HepG2 (cell line): Measurements from ENCODE around the gene ABHD3. TPM values are rescaled to one million over a fixed set of nuclear protein-coding genes. Genes with fewer than 3 reads are reported as not detected.

Source experiments
- ATAC-seq: fragments of 200-7000 bp; cut with Tn5 transposase; 3 replicates; pipeline ENCODE4 v1.9.1; 2020; ENCODE audit warnings: mild to moderate bottlenecking, moderate library complexity
- BruUV-seq: library from RNA; stranded (reverse); fragments of 400-500 nt; replicated peaks from 2 replicates; lab custom pipeline; 2021; lab: Mats Ljungman, UMichigan
- CTCF ChIA-PET: fragments of 300-600 bp; formaldehyde crosslinking; extraction: SDS; loops from one replicate; lab custom pipeline; 2021; ENCODE audit warnings: low total read pairs, inconsistent platforms, low intra/inter-chr PET ratio; lab: Yijun Ruan, JAX
- POLR2A ChIA-PET: fragments of 350-600 bp; sonication (Branson Sonifier 250); formaldehyde crosslinking; loops from one replicate; lab custom pipeline; 2020; ENCODE audit warnings: antibody characterized with exemption, inconsistent platforms; lab: Yijun Ruan, JAX
- DNase-seq: peaks from one replicate; pipeline ENCODE4 v3.0.0-alpha.2; 2015; ENCODE audit warnings: low spot score
- FAIRE-seq: peaks from 3 replicates; lab custom pipeline; 2011; peaks lifted over from hg19 to GRCh38; lab: Jason Lieb, UNC
- H2AFZ ChIP-seq: one replicate; pipeline ENCODE4 v1.6.1; 2011; ENCODE audit warnings: low read length, inconsistent platforms
- H3K27ac ChIP-seq: fragments of 300-600 bp; 3 replicates; pipeline ENCODE4 v1.8.0; 2011; ENCODE audit warnings: mixed run types, mild to moderate bottlenecking, mixed read lengths, low read length, inconsistent platforms; ENCODE audit not compliant: insufficient read depth; ENCODE audit errors: extremely low read length
- H3K27me3 ChIP-seq, 2 experiments: fragments of 200-600 bp in 1 of 2; 2 replicates in 1 of 2; 3 replicates in 1 of 2; pipeline versions ENCODE4 v1.6.0 to v1.8.0; 2011; ENCODE audit warnings: low read length in 2 of 2, mild to moderate bottlenecking in 2 of 2, moderate library complexity in 2 of 2, inconsistent platforms in 1 of 2; ENCODE audit not compliant: insufficient read depth in 2 of 2, control insufficient read depth in 1 of 2
- H3K36me3 ChIP-seq, 2 experiments: fragments of 200-600 bp in 1 of 2; replicated peaks in 1 of 2; 2 replicates in 1 of 2; 3 replicates in 1 of 2; pipeline versions ENCODE4 v1.5.1 to v1.8.0; 2011; ENCODE audit warnings: low read length in 2 of 2, inconsistent platforms in 1 of 2; ENCODE audit not compliant: insufficient read depth in 2 of 2, control insufficient read depth in 1 of 2
- H3K4me1 ChIP-seq: 2 replicates; pipeline ENCODE4 v1.5.1; 2012; ENCODE audit warnings: low read length, inconsistent platforms; ENCODE audit not compliant: insufficient read depth
- H3K4me2 ChIP-seq: 2 replicates; pipeline ENCODE4 v1.6.0; 2011; ENCODE audit warnings: low read depth, low read length, inconsistent platforms
- H3K4me3 ChIP-seq, 3 experiments: fragments of 200-600 bp in 1 of 3; sonication (generic), shearing (Covaris generic) in 1 of 3; replicated peaks in 1 of 3; 2 replicates each; pipeline ENCODE4 v1.5.1; 2011 to 2016; ENCODE audit warnings: low read length in 3 of 3, inconsistent platforms in 2 of 3, low read depth in 2 of 3, mild to moderate bottlenecking in 2 of 3, control low read depth in 1 of 3, mixed read lengths in 1 of 3; ENCODE audit not compliant: insufficient read depth in 1 of 3
- H3K79me2 ChIP-seq: one replicate; pipeline ENCODE4 v1.6.1; 2011; ENCODE audit warnings: low read length, inconsistent platforms; ENCODE audit not compliant: insufficient read depth
- H3K9ac ChIP-seq: 2 replicates; pipeline ENCODE4 v1.6.0; 2011; ENCODE audit warnings: mild to moderate bottlenecking, low read depth, low read length, inconsistent platforms; ENCODE audit not compliant: insufficient read depth
- H3K9me3 ChIP-seq: 2 replicates; pipeline ENCODE4 v1.5.1; 2012; ENCODE audit warnings: mild to moderate bottlenecking, low read length
- H4K20me1 ChIP-seq: 2 replicates; pipeline ENCODE4 v1.6.0; 2011; ENCODE audit warnings: inconsistent platforms, mild to moderate bottlenecking, low read length, moderate library complexity; ENCODE audit not compliant: insufficient read depth
- ATF3 ChIP-seq: sonication (generic); formaldehyde crosslinking; IDR thresholded peaks from 2 replicates; pipeline ENCODE4 v1.4.0; 2020; ENCODE audit warnings: missing genetic modification reagents
- ATF7-NPFF ChIP-seq: sonication (generic); formaldehyde crosslinking; IDR thresholded peaks from 2 replicates; pipeline ENCODE4 v1.8.1; 2023; ENCODE audit warnings: mild to moderate bottlenecking, low read depth, missing genetic modification reagents, moderate library complexity
- BRF2 ChIP-seq: sonication (generic); formaldehyde crosslinking; IDR thresholded peaks from 2 replicates; pipeline ENCODE4 v1.8.1; 2022; ENCODE audit warnings: mild to moderate bottlenecking, missing genetic modification reagents
- FOXM1 ChIP-seq: sonication (generic); formaldehyde crosslinking; IDR thresholded peaks from 2 replicates; pipeline ENCODE4 v1.5.0; 2020; ENCODE audit warnings: missing genetic modification reagents
- FOXP4 ChIP-seq: sonication (generic); formaldehyde crosslinking; IDR thresholded peaks from 2 replicates; pipeline ENCODE4 v1.4.0; 2020; ENCODE audit warnings: missing genetic modification reagents
- GMEB2 ChIP-seq: IDR thresholded peaks from 2 replicates; pipeline ENCODE4 v1.6.1; 2016; ENCODE audit warnings: missing biosample characterization, missing genetic modification reagents, low read depth
- HINFP ChIP-seq: sonication (generic); formaldehyde crosslinking; IDR thresholded peaks from 2 replicates; pipeline ENCODE4 v1.4.0; 2020; ENCODE audit warnings: low read depth, mild to moderate bottlenecking, missing genetic modification reagents
- KDM5A ChIP-seq: fragments of 200-600 bp; sonication (generic); IDR thresholded peaks from 2 replicates; pipeline ENCODE4 v1.7.0; 2018; ENCODE audit warnings: antibody characterized with exemption, mild to moderate bottlenecking, low read length, borderline replicate concordance
- MED1 ChIP-seq: sonication (generic); formaldehyde crosslinking; IDR thresholded peaks from 2 replicates; pipeline ENCODE4 v1.4.0; 2020; ENCODE audit warnings: missing genetic modification reagents
- MIER3 ChIP-seq: IDR thresholded peaks from 2 replicates; pipeline ENCODE4 v1.6.1; 2016; ENCODE audit warnings: missing compliant biosample characterization, borderline replicate concordance
- REPIN1 ChIP-seq: sonication (generic); formaldehyde crosslinking; IDR thresholded peaks from 2 replicates; pipeline ENCODE4 v1.8.0; 2022; ENCODE audit warnings: missing genetic modification reagents, low read depth, mild to moderate bottlenecking, borderline replicate concordance
- TAF15 ChIP-seq: fragments of 200-400 bp; formaldehyde crosslinking; IDR thresholded peaks from one replicate; pipeline ENCODE4 v1.6.1; 2018; ENCODE audit warnings: mild to moderate bottlenecking, low read depth, low read length; ENCODE audit not compliant: poor library complexity, severe bottlenecking
- TEAD3 ChIP-seq: optimal IDR thresholded peaks from 2 replicates; pipeline ENCODE3; 2016; ENCODE audit warnings: borderline replicate concordance
- ZFP62 ChIP-seq: sonication (generic); formaldehyde crosslinking; IDR thresholded peaks from 2 replicates; pipeline ENCODE4 v1.4.0; 2020; ENCODE audit warnings: missing genetic modification reagents
- ZNF205 ChIP-seq: IDR thresholded peaks from 2 replicates; pipeline ENCODE4 v1.6.1; 2018; ENCODE audit warnings: missing biosample characterization, missing genetic modification reagents
- ZNF30 ChIP-seq: sonication (generic); formaldehyde crosslinking; IDR thresholded peaks from 2 replicates; pipeline ENCODE4 v1.5.0; 2020; ENCODE audit warnings: mild to moderate bottlenecking, missing genetic modification reagents
- ZNF460 ChIP-seq: sonication (generic); formaldehyde crosslinking; IDR thresholded peaks from 2 replicates; pipeline ENCODE4 v1.5.1; 2020; ENCODE audit warnings: missing genetic modification reagents, mild to moderate bottlenecking, borderline replicate concordance
- ZNF674 ChIP-seq: sonication (generic); formaldehyde crosslinking; IDR thresholded peaks from 2 replicates; pipeline ENCODE4 v1.5.0; 2020; ENCODE audit warnings: low read depth, mild to moderate bottlenecking, missing genetic modification reagents
- ZNF678 ChIP-seq: sonication (generic); formaldehyde crosslinking; IDR thresholded peaks from 2 replicates; pipeline ENCODE4 v1.4.0; 2020; ENCODE audit warnings: mild to moderate bottlenecking, missing genetic modification reagents
- WGBS: methylation state at CpG from one replicate; pipeline ENCODE4 v1.1.6; 2017; ENCODE audit warnings: low lambda C conversion rate; 5-methylcytosine and 5-hydroxymethylcytosine counted together
- in situ Hi-C: cut with HindIII; loops from 2 replicates; pipeline ENCODE4 v1.10.0; 2017; ENCODE audit warnings: low pct_unique_long_range_greater_than_20kb; ENCODE audit not compliant: extremely low pct_ligation_motif_present
- intact Hi-C: fragments of 100-400 bp; cut with micrococcal nuclease; formaldehyde crosslinking; loops from one replicate; pipeline ENCODE4 v1.10.0; 2022; ENCODE audit not compliant: unreplicated experiment
- polyA plus RNA-seq, 8 experiments: library from polyadenylated mRNA; depleted of rRNA in 3 of 8; stranded (reverse) in 7 of 8; unstranded in 1 of 8; fragments of >200 nt; fragmentation: Illumina TruSeq in 4 of 8; extraction: Trizol in 4 of 8; gene quantifications; 2 replicates each; pipeline versions ENCODE4 v1.2.1 to v1.2.3, GENCODE V29; 2011 to 2016; ENCODE audit warnings: low read depth in 4 of 8, missing spikeins in 1 of 8, mixed read lengths in 1 of 8; ENCODE audit not compliant: insufficient read depth in 1 of 8
- total RNA-seq, 5 experiments: library from RNA; depleted of rRNA; stranded (reverse); fragments of >200 nt; fragmentation: Illumina TruSeq; extraction: Trizol; gene quantifications; 2 replicates each; pipeline ENCODE4 v1.2.3, GENCODE V29; 2016; ENCODE audit warnings: low read depth in 1 of 5

The ABHD3 gene
- total and polyA plus RNA-seq, 2 of the 13 experiments (the other 11 are each of a cell fraction or from before 2014, with no cell fraction given): 32.1 to 40.2 TPM

GRCh38 chr18:21747268-21747667 is 42.7 kb upstream of the ABHD3 start:
- Histone ChIP-seq H3K9me3 (no peaks in the 10 kb centered on the region), H3K4me2 (no peak overlapping the region; the same call in 1 of the 2 replicates), H3K79me2 (peaks cover 95% of the 10 kb centered on the region), H2AFZ (no peak overlapping the region), H3K27me3 (no peaks in the 10 kb centered on the region), H3K4me1 (peaks cover 60% of the 10 kb centered on the region), H4K20me1 (peaks cover 28% of the 10 kb centered on the region), H3K9ac (no peak overlapping the region), H3K27ac (no peak overlapping the region), H3K36me3 (no peaks in the 10 kb centered on the region; a peak in 1 of 5 replicates), H3K4me3 (no peak overlapping the region)
- no TSS peak for BruUV-seq
- DNase-seq (no peak), ATAC-seq (no peak), FAIRE-seq (no peak)
- WGBS: 77% methylated on average over 2 of the region's 2 CpGs
- in situ Hi-C loops: no loop called here
- ChIA-PET CTCF (no interaction called here), POLR2A (interaction anchor here (1.6 kb wide), 1 partner anchor 146 kb away, joined by 5 read pairs; the partner anchor contains the start of gene ESCO1)
- intact Hi-C loops: no loop called here
- TF ChIP-seq ATF7-NPFF (no peak), KDM5A (no peak), ZNF30 (no peak), FOXP4 (CRISPR knock-in tag) (no peak), REPIN1 (CRISPR knock-in tag) (no peak), TAF15 (no peak), BRF2 (CRISPR knock-in tag) (no peak), FOXM1 (CRISPR knock-in tag) (no peak), ATF3 (CRISPR knock-in tag) (no peak), MIER3 (CRISPR knock-in tag) (no peak), GMEB2 (no peak), HINFP (CRISPR knock-in tag) (no peak), MED1 (CRISPR knock-in tag) (no peak), ZNF674 (no peak), ZNF205 (CRISPR knock-in tag) (no peak), ZNF678 (CRISPR knock-in tag) (no peak), ZFP62 (CRISPR knock-in tag) (no peak), ZNF460 (CRISPR knock-in tag) (no peak), TEAD3 (CRISPR knock-in tag) (no peak)
